ENCODE measurements around the gene BBS5. TPM values are rescaled to one million over a fixed set of nuclear protein-coding genes. Genes with fewer than 3 reads are reported as not detected.
"Not testable (repeated sequence)": the region's sequence is repeated elsewhere in the genome, so short reads cannot be mapped to it uniquely, and the experiment has no call there.

The BBS5 gene
- total RNA-seq: 1.5 TPM

DNA sequence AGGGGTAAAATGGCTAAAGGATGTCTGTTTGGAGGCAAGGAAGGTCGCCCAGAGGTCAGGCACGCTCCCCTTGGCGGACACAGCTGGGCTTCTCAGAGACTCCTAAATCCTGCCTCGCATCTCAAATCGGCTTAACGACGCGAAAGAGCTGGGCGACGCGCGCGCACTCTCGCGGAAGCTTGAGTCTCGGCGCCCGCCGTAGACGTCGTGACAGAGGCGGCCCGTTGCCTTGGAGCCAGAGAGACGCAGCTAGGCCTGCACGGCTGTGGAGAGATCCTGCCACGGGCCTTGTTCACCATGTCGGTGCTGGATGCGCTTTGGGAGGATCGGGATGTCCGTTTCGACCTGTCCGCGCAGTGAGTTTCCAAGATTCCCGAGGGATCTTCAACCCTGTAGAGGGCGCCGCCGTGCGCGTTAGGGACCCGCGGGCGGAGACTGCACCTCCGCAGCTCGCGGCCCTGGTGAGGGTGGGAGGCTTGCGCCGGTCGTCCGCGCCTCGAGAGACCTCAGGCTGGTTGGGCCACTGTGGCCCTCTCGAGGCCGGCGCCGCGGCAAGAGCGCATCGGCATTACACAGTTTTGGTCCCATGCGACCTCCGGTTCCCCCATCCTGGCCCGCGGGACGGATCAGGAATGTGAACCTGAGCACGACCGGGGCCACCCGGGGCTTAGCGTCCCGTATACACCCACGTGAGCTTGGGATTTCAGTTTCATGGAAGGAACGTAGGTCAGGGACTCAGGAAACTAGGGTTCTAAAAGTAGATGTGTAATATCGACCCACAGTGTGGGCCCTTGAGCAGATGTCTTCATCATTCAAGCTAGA lies at the start of gene BBS5:
TSS of gene BBS5 (plus strand) at position 238 of the 822 bp plus-strand sequence. CDS start at position 298, 60 bp downstream.
- Histone ChIP-seq H3K36me3 (peaks cover 0 to 12% of the 10 kb centered on the region in 2 donors), H3K27me3 (no peaks in the 10 kb centered on the region), H3K4me1 (peaks cover 0 to 5% of the 10 kb centered on the region in 2 donors), H3K9me3 (no peaks in the 10 kb centered on the region), H3K4me3 (peak within 1 kb of the TSS; percentile 67 to 83), H3K27ac (peak within 1 kb of the TSS; percentile 35 to 76)
- TF ChIP-seq, protein P1, sequence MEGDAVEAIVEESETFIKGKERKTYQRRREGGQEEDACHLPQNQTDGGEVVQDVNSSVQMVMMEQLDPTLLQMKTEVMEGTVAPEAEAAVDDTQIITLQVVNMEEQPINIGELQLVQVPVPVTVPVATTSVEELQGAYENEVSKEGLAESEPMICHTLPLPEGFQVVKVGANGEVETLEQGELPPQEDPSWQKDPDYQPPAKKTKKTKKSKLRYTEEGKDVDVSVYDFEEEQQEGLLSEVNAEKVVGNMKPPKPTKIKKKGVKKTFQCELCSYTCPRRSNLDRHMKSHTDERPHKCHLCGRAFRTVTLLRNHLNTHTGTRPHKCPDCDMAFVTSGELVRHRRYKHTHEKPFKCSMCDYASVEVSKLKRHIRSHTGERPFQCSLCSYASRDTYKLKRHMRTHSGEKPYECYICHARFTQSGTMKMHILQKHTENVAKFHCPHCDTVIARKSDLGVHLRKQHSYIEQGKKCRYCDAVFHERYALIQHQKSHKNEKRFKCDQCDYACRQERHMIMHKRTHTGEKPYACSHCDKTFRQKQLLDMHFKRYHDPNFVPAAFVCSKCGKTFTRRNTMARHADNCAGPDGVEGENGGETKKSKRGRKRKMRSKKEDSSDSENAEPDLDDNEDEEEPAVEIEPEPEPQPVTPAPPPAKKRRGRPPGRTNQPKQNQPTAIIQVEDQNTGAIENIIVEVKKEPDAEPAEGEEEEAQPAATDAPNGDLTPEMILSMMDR (IDR thresholded peaks at IDR 0.05): peak in 2 of 3 experiments; percentile 39 to 61
- intact Hi-C loops (cut with DNase I): loop anchor here (5.0 kb wide), 1 partner anchor 103 kb away; the partner anchor contains the start of gene PPIG
- DNase-seq (ENCODE audit: low spot score in 2 of 2): peak; percentile 18 to 87

DNA sequence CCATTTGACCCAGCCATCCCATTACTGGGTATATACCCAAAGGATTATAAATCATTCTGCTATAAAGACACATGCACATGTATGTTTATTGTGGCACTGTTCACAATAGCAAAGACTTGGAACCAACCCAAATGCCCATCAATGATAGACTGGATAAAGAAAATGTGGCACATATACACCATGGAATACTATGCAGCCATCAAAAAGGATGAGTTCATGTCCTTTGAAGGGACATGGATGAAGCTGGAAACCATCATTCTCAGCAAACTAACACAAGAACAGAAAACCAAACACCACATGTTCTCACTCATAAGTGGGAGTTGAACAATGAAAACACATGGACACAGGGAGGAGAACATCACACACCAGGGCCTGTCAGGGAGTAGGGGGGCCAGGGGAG lies 47.5 kb upstream of the BBS5 start:
- intact Hi-C loops (cut with DNase I); H3K27ac ChIP-seq; H3K4me3 ChIP-seq; H3K9me3 ChIP-seq; H3K27me3 ChIP-seq; H3K36me3 ChIP-seq; H3K4me1 ChIP-seq; DNase-seq (ENCODE audit: low spot score in 2 of 2): not testable (repeated sequence)

DNA sequence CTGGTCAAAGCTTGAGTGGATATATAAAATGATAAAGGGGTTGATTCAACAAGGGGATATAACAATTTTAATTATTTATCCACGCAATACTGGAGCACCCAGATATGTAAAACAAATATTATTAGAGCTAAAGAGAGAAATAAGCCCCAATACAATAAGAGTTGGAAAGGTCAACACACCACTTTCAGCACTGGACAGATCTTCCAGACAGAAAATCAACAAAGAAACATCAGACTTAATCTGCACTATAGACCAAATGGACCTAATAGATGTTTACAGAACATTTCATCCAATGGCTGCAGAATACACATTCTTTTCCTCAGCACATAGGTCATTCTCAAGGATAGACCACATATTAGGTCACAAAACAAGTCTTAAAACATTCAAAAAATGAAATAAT lies 45.1 kb upstream of the BBS5 start:
- H3K36me3 ChIP-seq; intact Hi-C loops (cut with DNase I); H3K27ac ChIP-seq; H3K4me3 ChIP-seq; DNase-seq (ENCODE audit: low spot score in 2 of 2); H3K27me3 ChIP-seq; H3K9me3 ChIP-seq; H3K4me1 ChIP-seq: not testable (repeated sequence)

DNA sequence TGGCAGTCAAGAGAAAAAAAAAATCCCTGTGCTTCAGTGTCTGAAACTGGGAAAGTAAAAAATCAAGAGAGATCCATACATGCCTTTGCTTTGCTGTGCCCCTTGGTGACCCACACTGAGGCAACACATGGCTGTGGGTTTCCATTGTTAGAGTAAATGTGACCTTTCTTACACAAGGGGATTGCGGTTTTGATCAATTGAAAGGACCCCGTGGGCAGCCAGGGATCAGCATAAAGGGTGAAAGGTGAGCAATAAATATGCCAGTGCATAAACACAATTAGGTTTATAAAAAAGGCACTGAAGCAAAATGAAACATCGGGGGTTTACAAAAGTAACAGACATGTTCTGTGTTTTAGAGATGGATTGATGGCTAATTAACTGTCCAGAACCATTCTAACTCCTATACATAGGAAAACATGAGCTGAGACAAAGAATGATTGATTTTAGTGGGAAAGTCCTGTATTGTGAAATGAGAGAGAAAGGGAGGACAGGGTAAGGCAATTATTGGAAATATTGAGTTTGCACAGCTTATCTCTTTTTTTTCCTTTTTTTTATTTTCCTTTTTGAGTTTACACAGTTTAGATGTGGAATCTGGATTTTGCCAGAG lies 40.7 kb upstream of the BBS5 start:
- intact Hi-C loops (cut with DNase I): no loop called here
- Histone ChIP-seq H3K4me3 (no peak overlapping the region), H3K27ac (no peak overlapping the region), H3K4me1 (no peaks in the 10 kb centered on the region), H3K36me3 (no peaks in the 10 kb centered on the region), H3K27me3 (no peaks in the 10 kb centered on the region), H3K9me3 (no peaks in the 10 kb centered on the region)
- TF ChIP-seq, protein P1 (IDR thresholded peaks at IDR 0.05): no peak
- no peak for DNase-seq (ENCODE audit: low spot score in 2 of 2)

DNA sequence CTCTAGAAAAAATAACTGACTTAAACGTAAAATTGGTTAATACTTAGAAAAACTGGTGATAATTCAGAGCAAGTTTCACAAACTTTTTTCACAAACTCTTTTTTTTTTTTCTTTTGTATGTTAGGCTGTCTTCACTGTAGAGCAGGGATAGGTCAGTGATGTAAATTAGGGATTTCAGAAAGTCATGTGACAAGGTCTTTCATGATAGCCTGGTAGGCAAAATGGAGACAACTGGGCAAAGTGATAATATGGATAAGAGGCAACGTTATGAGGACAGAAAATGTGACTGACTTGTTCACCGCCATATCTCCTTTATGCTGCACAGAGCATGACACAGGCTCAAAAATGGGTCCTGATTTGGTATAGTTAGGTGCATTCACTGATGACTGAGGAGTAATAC lies 39.4 kb upstream of the BBS5 start:
- TF ChIP-seq, protein P1 (IDR thresholded peaks at IDR 0.05): no peak

DNA sequence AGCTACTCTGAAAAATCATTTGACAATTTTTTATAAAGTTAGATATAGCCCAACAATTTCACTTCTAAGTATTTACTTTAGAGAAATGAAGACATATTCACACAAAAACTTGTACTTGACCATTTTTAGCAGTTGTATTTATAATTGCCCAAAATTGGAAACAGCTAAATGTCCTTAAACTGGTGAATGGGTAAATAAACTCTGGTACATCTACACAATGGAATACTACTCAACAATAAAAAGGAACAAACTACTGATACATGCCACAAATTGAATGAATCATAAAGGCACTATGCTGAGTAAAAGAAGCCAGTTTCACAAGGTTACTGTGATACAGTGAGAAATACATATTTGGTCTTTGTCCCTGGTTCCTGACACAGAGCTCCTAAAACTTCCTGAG lies 32.8 kb upstream of the BBS5 start:
- intact Hi-C loops (cut with DNase I): no loop called here
- H3K27me3 ChIP-seq: no peaks in the 10 kb centered on the region
- H3K36me3 ChIP-seq: no peaks in the 10 kb centered on the region
- no peak for DNase-seq (ENCODE audit: low spot score in 2 of 2)
- H3K27ac ChIP-seq: no peak overlapping the region
- no peak overlapping the region for H3K4me3 ChIP-seq
- H3K9me3 ChIP-seq: no peaks in the 10 kb centered on the region
- no peaks in the 10 kb centered on the region for H3K4me1 ChIP-seq
- TF ChIP-seq, protein P1 (IDR thresholded peaks at IDR 0.05): no peak

More for the DNA sequence above, 39.4 kb upstream of the BBS5 start:
- H3K27ac ChIP-seq: no peak overlapping the region
- no peaks in the 10 kb centered on the region for H3K36me3 ChIP-seq
- no peaks in the 10 kb centered on the region for H3K27me3 ChIP-seq
- no peaks in the 10 kb centered on the region for H3K9me3 ChIP-seq
- intact Hi-C loops (cut with DNase I): no loop called here
- H3K4me1 ChIP-seq: no peaks in the 10 kb centered on the region
- DNase-seq (ENCODE audit: low spot score in 2 of 2): no peak
- H3K4me3 ChIP-seq: no peak overlapping the region
